HG03460 (cell line): Measurements from ENCODE around the gene TOR1B.
A peak's percentile ranks its signal among the peaks of the same experiment; 100 is the strongest.
"Not testable (repeated sequence)": the region's sequence is repeated elsewhere in the genome, so short reads cannot be mapped to it uniquely, and the experiment has no call there.

Experiments used
- ATAC-seq: cut with Tn5 transposase; IDR thresholded peaks from one replicate; pipeline ENCODE4 v1.9.1; 2021; ENCODE audit not compliant: unreplicated experiment

The TOR1B gene

GRCh38 chr9:129776096-129776495 lies 26.9 kb upstream of the TOR1B start:
- ATAC-seq = not testable (repeated sequence)

DNA sequence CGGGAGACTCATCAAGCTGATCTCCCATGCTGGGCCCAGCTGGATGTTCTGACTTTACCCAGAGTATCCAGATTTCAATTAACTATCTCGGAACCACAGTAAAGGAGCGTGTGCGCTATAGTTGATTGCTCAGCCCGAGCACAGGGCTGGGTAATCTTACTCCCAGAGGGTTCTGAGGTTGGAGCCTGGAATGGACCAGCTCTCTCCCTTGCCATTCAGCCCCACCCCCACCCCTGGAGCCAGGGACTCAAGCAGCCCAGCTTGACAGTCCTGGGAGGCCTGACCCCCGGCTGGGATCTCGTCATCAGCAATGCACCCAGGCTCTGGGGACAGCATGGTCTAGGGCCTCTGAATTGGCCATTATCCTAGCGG lies 26.4 kb upstream of the TOR1B start:
- no peak for ATAC-seq

- ATAC-seq = no peak
Observed at GRCh38 chr9:129776938-129777768, 25.8 kb upstream of the TOR1B start.

DNA sequence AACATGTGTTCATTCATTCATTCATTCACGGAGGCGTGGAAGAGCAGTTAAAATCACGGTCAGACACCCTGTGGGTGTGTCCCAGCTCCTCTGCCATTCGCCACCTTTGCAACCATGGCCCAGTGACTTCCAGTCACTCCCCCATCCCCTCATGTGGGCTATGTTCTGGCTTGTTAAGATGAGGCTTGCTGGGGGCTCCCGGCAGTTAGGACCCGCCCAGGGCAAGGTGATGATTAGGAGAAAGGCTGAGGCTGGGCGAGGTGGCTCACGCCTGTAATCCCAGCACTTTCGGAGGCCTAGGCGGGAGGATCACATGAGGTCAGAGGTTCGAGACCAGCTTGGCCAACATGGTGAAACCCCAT lies 25.2 kb upstream of the TOR1B start:
- ATAC-seq = no peak

- ATAC-seq = no peak
Observed at GRCh38 chr9:129778469-129778868, 24.5 kb upstream of the TOR1B start.

GRCh38 chr9:129779560-129780190 lies 23.3 kb upstream of the TOR1B start:
- no peak for ATAC-seq

DNA sequence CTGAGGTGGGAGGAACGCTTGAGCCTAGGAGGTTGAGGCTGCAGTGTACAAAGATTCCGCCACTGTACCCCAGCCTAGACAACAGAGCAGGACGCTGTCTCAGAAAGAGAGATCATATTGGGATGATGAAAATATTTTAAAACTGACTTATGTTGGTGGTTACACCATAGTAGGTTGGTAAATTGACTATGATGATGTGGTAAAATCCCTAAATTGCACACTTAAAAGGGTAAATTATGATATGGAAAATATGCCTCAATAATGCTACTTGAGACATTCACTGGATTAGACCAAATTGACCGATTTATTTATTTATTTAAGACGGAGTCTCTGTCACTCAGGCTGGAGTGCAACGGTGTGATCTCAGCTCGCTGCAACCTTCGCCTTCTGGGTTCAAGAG lies 21.9 kb upstream of the TOR1B start:
- ATAC-seq = no peak

DNA sequence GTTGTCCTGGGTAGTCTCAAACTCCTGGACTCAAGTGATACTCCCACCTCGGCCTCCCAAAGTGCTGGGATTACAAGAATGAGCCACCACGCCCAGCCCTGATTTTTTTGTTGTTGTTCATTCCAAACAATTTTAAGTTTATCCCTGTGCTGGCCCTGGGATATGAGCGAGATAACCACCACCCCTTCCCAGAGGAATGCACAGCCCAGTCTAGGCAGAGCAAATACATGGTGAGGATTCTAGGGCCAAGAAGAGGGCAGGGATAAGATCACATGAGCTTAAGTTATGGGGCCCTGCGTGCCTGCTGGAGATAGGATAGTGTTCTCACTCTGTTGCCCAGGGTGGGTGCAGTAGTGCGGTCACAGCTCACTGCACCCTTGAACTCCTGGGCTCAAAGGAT lies 21.0 kb upstream of the TOR1B start:
- ATAC-seq = no peak

DNA sequence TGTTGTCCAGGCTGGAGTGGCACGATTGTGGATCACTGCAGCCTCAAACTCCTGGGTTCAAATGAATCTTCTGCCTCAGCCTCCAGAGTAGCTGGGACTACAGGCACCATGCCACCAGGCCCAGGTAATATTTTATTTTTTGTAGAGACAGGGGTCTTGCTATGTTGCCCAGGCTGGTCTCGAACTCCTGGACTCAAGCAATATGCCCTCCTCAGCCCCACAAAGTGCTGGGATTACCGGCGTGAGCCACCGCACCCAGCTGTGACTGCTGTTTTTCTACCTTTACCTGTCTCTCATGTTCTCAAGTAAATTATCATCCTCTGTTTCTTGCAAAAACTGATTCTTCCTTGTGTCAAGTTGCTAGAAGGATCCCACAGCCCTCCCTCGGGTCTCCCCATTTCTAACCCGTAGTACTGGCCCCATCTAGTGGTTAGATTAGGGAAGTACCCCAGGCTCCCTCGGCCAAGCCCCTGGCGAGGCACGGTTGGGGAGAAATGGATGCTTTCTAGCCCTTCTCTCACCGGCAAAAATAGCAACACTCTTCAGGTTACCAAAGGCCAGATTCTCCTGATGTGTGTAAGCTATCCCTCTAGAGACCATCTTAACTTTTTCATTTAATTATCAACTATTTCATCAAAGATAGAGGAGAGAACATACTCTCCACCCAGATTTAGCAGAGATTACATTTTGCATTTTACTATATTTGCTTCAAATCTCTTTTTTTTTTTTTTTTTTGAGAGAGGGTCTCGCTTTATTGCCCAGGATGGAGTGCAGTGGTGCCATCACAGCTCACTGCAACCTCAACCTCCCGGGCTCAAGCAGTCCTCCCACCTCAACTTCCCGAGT lies 19.2 kb upstream of the TOR1B start:
- ATAC-seq = no peak

GRCh38 chr9:129784970-129785369 lies 18.0 kb upstream of the TOR1B start:
- ATAC-seq = not testable (repeated sequence)

- ATAC-seq = no peak
Observed at GRCh38 chr9:129785866-129786265, 17.1 kb upstream of the TOR1B start.

GRCh38 chr9:129786481-129786880 lies 16.5 kb upstream of the TOR1B start:
- ATAC-seq = no peak

GRCh38 chr9:129794549-129794948 lies 8.4 kb upstream of the TOR1B start:
- no peak for ATAC-seq

DNA sequence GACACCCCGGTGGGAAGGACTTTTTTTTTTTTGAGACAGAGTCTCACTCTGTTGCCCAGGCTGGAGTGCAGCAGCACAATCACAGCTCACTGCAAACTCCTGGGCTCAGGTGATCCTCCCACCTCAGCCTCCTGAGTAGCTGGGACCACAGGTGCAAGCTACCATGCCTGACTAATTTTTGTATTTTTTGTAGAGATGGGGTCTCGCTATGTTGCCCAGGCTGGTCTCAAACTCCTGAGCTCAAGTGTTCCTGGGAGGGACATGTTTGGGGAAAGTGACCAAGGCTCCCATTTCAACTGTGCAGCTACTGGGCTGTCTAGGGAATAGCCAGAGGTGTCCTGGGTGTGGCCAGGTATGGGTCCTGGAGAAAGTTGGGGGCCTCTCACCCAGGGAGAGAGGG lies 7.0 kb upstream of the TOR1B start:
- not testable (repeated sequence) for ATAC-seq

- ATAC-seq = no peak
Observed at GRCh38 chr9:129798973-129799372, 4.0 kb upstream of the TOR1B start.

DNA sequence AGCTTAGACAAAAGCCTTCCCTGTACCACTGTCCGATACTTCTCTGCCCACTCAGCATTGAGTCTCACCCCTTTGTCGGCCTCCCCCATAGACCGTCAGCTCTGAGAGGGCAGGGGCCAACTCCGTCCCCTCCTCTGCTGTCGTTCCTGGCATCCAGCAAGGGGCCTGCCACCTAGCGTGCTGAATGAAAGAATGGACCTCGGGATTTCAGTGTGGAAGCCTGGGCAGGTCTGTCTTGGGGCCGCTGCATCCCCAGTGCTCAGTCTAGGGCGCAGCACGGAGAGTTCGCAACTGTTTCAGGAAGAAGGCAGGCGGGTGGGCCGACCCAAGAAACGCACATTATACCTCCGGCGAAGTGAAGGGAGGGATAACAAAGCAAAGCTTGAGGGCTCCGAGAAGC lies 1.5 kb upstream of the TOR1B start:
- no peak for ATAC-seq

GRCh38 chr9:129803676-129804060 lies 684 bp downstream of the TOR1B start:
- ATAC-seq = peak; percentile 11

- no peak for ATAC-seq
Observed at GRCh38 chr9:129806061-129806460, 3.1 kb downstream of the TOR1B start.

- ATAC-seq = no peak
Observed at GRCh38 chr9:129809346-129809745, 6.4 kb downstream of the TOR1B start.

DNA sequence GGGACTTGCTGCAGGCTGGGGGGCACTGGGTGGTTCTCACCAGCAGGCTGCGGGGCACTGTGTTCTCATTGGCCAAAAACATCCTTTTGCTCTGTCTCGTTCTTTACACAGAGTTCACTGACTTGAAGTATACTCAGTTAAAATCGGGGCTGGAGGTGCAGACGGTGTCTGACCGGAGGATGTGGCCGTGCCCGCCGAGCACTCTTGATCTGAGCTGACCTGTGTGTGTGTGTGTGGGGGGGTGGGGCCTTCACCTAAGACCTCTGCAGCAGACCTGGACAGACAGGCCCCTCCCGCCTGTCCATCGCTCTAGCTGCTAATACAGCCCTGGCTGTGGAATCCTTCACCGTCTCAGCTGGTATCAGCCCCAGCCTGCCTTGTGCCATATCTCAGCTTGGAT lies 7.1 kb downstream of the TOR1B start:
- ATAC-seq = no peak

- no peak for ATAC-seq
Observed at GRCh38 chr9:129810788-129811187, 7.8 kb downstream of the TOR1B start.

DNA sequence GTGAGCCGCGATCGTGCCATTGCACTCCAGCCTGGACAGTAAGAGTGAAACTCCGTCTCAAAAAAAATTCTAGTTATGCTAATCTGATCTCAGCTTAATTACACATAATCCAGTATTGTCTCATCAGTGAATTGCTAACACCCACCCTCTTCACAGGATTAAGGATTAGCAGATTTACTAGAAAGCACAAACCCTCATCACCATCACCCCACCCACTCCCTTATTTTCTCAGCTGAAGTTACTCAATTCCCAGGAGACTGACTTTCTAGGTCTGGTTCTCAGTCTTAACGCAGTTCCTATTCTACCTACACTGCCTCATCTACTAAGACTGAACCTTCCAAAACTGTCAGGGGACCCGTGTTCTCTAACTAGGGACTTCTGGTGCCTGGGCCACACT lies 9.0 kb downstream of the TOR1B start:
- ATAC-seq = no peak
